Muscle of back (tissue), 13 donors: ENCODE data around the gene RTN4. TPM values are rescaled to one million over a fixed set of nuclear protein-coding genes. Genes with fewer than 3 reads are reported as not detected.
A peak's percentile ranks its signal among the peaks of the same experiment; 100 is the strongest.
"Not testable (repeated sequence)": the region's sequence is repeated elsewhere in the genome, so short reads cannot be mapped to it uniquely, and the experiment has no call there.

Experiments used
- DNase-seq, 3 donors: peaks; one replicate each; pipeline versions ENCODE4 v3.0.0 to v3.0.0-alpha.2; 2013
- long read RNA-seq, 9 donors: transcript quantifications; one replicate each; lab custom pipeline, GENCODE V29; 2026
- polyA plus RNA-seq, 10 donors: library from polyadenylated mRNA; unstranded; fragments of 120-200 nt; gene quantifications; one replicate each; pipeline ENCODE4 v1.2.1, GENCODE V29; 2013; ENCODE audit not compliant: insufficient read length in 10 of 10

The RTN4 gene
- polyA plus RNA-seq, result 100 to 1,000 TPM; 491 to 810 (median 653) TPM
- long read RNA-seq, donor 1, full-length matches to known transcripts, result 156 of 243 reads
- long read RNA-seq, donor 1, partial matches to known transcripts, result 87 of 243 reads
- long read RNA-seq, donor 1, other reads (novel, unspliced or antisense), result 0 of 243 reads
- long read RNA-seq, donor 2, full-length matches to known transcripts, result 225 of 321 reads
- long read RNA-seq, donor 2, partial matches to known transcripts, result 90 of 321 reads
- long read RNA-seq, donor 2, other reads (novel, unspliced or antisense), result 6 of 321 reads
- long read RNA-seq, donor 3, result 0 reads
- long read RNA-seq, donor 4, full-length matches to known transcripts, result 197 of 256 reads
- long read RNA-seq, donor 4, partial matches to known transcripts, result 59 of 256 reads
- long read RNA-seq, donor 4, other reads (novel, unspliced or antisense), result 0 of 256 reads
- long read RNA-seq, donor 5, full-length matches to known transcripts, result 186 of 300 reads
- long read RNA-seq, donor 5, partial matches to known transcripts, result 114 of 300 reads
- long read RNA-seq, donor 5, other reads (novel, unspliced or antisense), result 0 of 300 reads
- long read RNA-seq, donor 6, full-length matches to known transcripts, result 226 of 315 reads
- long read RNA-seq, donor 6, partial matches to known transcripts, result 84 of 315 reads
- long read RNA-seq, donor 6, other reads (novel, unspliced or antisense), result 5 of 315 reads
- long read RNA-seq, donor 7, full-length matches to known transcripts, result 125 of 183 reads
- long read RNA-seq, donor 7, partial matches to known transcripts, result 58 of 183 reads
- long read RNA-seq, donor 7, other reads (novel, unspliced or antisense), result 0 of 183 reads
- long read RNA-seq, donor 8, full-length matches to known transcripts, result 86 of 142 reads
- long read RNA-seq, donor 8, partial matches to known transcripts, result 56 of 142 reads
- long read RNA-seq, donor 8, other reads (novel, unspliced or antisense), result 0 of 142 reads
- long read RNA-seq, donor 9, full-length matches to known transcripts, result 36 of 53 reads
- long read RNA-seq, donor 9, partial matches to known transcripts, result 17 of 53 reads
- long read RNA-seq, donor 9, other reads (novel, unspliced or antisense), result 0 of 53 reads

GRCh38 chr2:55050100-55050994 lies at the start of gene RTN4:
Gene RTN4 (minus strand): TSS chr2:55050451. CDS start chr2:55050300, 151 bp downstream.
- DNase-seq, result peak; percentile 100

GRCh38 chr2:55099493-55099877 lies 49.2 kb upstream of the RTN4 start:
- no peak for DNase-seq

- no peak for DNase-seq
Observed at GRCh38 chr2:55097461-55098410, 47.5 kb upstream of the RTN4 start.

- DNase-seq, result no peak
Observed at GRCh38 chr2:55097082-55097460, 46.8 kb upstream of the RTN4 start.

GRCh38 chr2:55096586-55096985 lies 46.3 kb upstream of the RTN4 start:
- DNase-seq, result no peak

- no peak for DNase-seq
Observed at GRCh38 chr2:55093381-55093780, 43.1 kb upstream of the RTN4 start.

- DNase-seq, result no peak
Observed at GRCh38 chr2:55092439-55092838, 42.2 kb upstream of the RTN4 start.

- not testable (repeated sequence) for DNase-seq
Observed at GRCh38 chr2:55091681-55092080, 41.4 kb upstream of the RTN4 start.

GRCh38 chr2:55090702-55091101 lies 40.5 kb upstream of the RTN4 start:
- DNase-seq, result no peak

GRCh38 chr2:55089726-55090125 lies 39.5 kb upstream of the RTN4 start:
- DNase-seq, result peak in 1 of 3 donors; percentile 45

- DNase-seq, result peak; percentile 61 to 86 (median 74)
Observed at GRCh38 chr2:55088400-55088799, 38.1 kb upstream of the RTN4 start.

GRCh38 chr2:55087936-55088335 lies 37.7 kb upstream of the RTN4 start:
- peak in 1 of 3 donors; percentile 58 for DNase-seq

- no peak for DNase-seq
Observed at GRCh38 chr2:55087501-55087900, 37.2 kb upstream of the RTN4 start.

GRCh38 chr2:55085113-55086040 lies 35.1 kb upstream of the RTN4 start:
- no peak for DNase-seq

GRCh38 chr2:55084641-55085040 lies 34.4 kb upstream of the RTN4 start:
- DNase-seq, result no peak

- no peak for DNase-seq
Observed at GRCh38 chr2:55080204-55080738, 30.0 kb upstream of the RTN4 start.

GRCh38 chr2:55078956-55079355 lies 28.7 kb upstream of the RTN4 start:
- no peak for DNase-seq

- no peak for DNase-seq
Observed at GRCh38 chr2:55076721-55077120, 26.5 kb upstream of the RTN4 start.

GRCh38 chr2:55076019-55076418 lies 25.8 kb upstream of the RTN4 start:
- not testable (repeated sequence) for DNase-seq
